ENCODE data around the gene LIN54.

The LIN54 gene

GRCh38 chr4:82891707-82892466 is 118.7 kb downstream of the LIN54 start:
- DNase-seq (ENCODE audit: low read depth in 3 of 3), result no peak

GRCh38 chr4:82890901-82891706 is 119.5 kb downstream of the LIN54 start, which contains the start of gene SEC31A:
Gene SEC31A, minus strand, starts transcription at chr4:82891153. Its CDS starts 9,217 bp downstream, at chr4:82881936.
- DNase-seq (ENCODE audit: low read depth in 3 of 3), result peak; percentile 94 to 99 (median 94)

GRCh38 chr4:82890528-82890900 is 120.1 kb downstream of the LIN54 start:
- no peak for DNase-seq (ENCODE audit: low read depth in 3 of 3)

- no peak for DNase-seq (ENCODE audit: low read depth in 3 of 3)
These were observed 121.3 kb downstream of the LIN54 start for GRCh38 chr4:82889287-82889686.

GRCh38 chr4:82886147-82886942 is 124.3 kb downstream of the LIN54 start:
- no peak for DNase-seq (ENCODE audit: low read depth in 3 of 3)

GRCh38 chr4:82885410-82885809 is 125.2 kb downstream of the LIN54 start:
- DNase-seq (ENCODE audit: low read depth in 3 of 3), result no peak
